OCI-LY1 (cell line): ENCODE measurements around the gene EHMT2.

ENCODE experiments used
- CTCF ChIP-seq: fragments of 200-600 bp; sonication (generic), shearing (Covaris generic); IDR thresholded peaks from 2 replicates; pipeline ENCODE4 v1.5.1; 2017; ENCODE audit warnings: mild to moderate bottlenecking, antibody characterized with exemption, low read length, moderate library complexity, mixed read lengths
- EZH2 ChIP-seq: fragments of 200-600 bp; sonication (generic), shearing (Covaris generic); IDR thresholded peaks from 2 replicates; pipeline ENCODE4 v1.8.0; 2017; ENCODE audit warnings: borderline replicate concordance, mixed run types, mild to moderate bottlenecking, antibody characterized with exemption, low read length, moderate library complexity, mixed read lengths

- no peak for TF ChIP-seq CTCF
- TF ChIP-seq EZH2, result no peak
Measured at GRCh38 chr6:31831350-31832215, 65.9 kb downstream of the EHMT2 start.
